Caco-2 (cell line): ENCODE data around the gene STAT2. TPM values are rescaled to one million over a fixed set of nuclear protein-coding genes. Genes with fewer than 3 reads are reported as not detected.
"Not testable (repeated sequence)": the region's sequence is repeated elsewhere in the genome, so short reads cannot be mapped to it uniquely, and the experiment has no call there.

Experiments used
- BruUV-seq: library from RNA; stranded (reverse); fragments of 400-500 nt; replicated peaks from 2 replicates; lab custom pipeline; 2021; lab: Mats Ljungman, UMichigan
- CTCF ChIA-PET: fragments of 300-600 bp; sonication (Branson Sonifier 250); formaldehyde crosslinking; loops from one replicate; lab custom pipeline; 2022; ENCODE audit warnings: antibody characterized with exemption; lab: Charles Lee
- POLR2A ChIA-PET: fragments of 300-600 bp; sonication (Branson Sonifier 250); formaldehyde crosslinking; loops from one replicate; lab custom pipeline; 2022; ENCODE audit warnings: antibody characterized with exemption; lab: Charles Lee
- DNase-seq, 2 experiments: peaks; one replicate each; pipeline versions ENCODE4 v3.0.0 to v3.0.0-alpha.2; 2020 to 2022
- H3K27me3 ChIP-seq: replicated peaks from 2 replicates; pipeline ENCODE4 v1.6.0; 2011; ENCODE audit warnings: low read length; ENCODE audit not compliant: control insufficient read depth, insufficient read depth
- H3K36me3 ChIP-seq: 2 replicates; pipeline ENCODE4 v1.5.1; 2011; ENCODE audit warnings: low read length; ENCODE audit not compliant: control insufficient read depth, insufficient read depth
- H3K4me1 ChIP-seq: fragments of 250-450 bp; sonication (Bioruptor Pico); 2 replicates; pipeline ENCODE4 v1.5.1; 2020; ENCODE audit warnings: mild to moderate bottlenecking
- H3K4me3 ChIP-seq: 2 replicates; pipeline ENCODE4 v1.5.1; 2011; ENCODE audit warnings: low read depth, mild to moderate bottlenecking, control low read depth, low read length
- H3K9me3 ChIP-seq: fragments of 250-450 bp; sonication (Bioruptor Pico); 2 replicates; pipeline ENCODE4 v1.5.1; 2020; ENCODE audit warnings: mild to moderate bottlenecking, moderate library complexity
- H3K27ac Mint-ChIP-seq: one replicate; pipeline ENCODE4 v1.8.0; 2022; ENCODE audit warnings: mixed read lengths; ENCODE audit not compliant: unreplicated experiment
- H3K27me3 Mint-ChIP-seq: one replicate; pipeline ENCODE4 v1.8.0; 2022; ENCODE audit warnings: mixed read lengths; ENCODE audit not compliant: insufficient read depth, unreplicated experiment
- H3K36me3 Mint-ChIP-seq: one replicate; pipeline ENCODE4 v1.8.0; 2022; ENCODE audit warnings: mild to moderate bottlenecking, mixed read lengths; ENCODE audit not compliant: insufficient read depth, unreplicated experiment
- H3K4me1 Mint-ChIP-seq: one replicate; pipeline ENCODE4 v1.8.0; 2022; ENCODE audit warnings: low read depth, mixed read lengths; ENCODE audit not compliant: unreplicated experiment
- H3K4me3 Mint-ChIP-seq: one replicate; pipeline ENCODE4 v1.8.0; 2022; ENCODE audit warnings: mild to moderate bottlenecking, moderate library complexity, mixed read lengths; ENCODE audit not compliant: unreplicated experiment
- H3K9me3 Mint-ChIP-seq: one replicate; pipeline ENCODE4 v1.8.0; 2022; ENCODE audit warnings: mixed read lengths; ENCODE audit not compliant: unreplicated experiment
- CTCF ChIP-seq, 2 experiments: fragments of 200-600 bp in 1 of 2; IDR thresholded peaks; 1 replicate in 1 of 2; 2 replicates in 1 of 2; pipeline versions ENCODE4 v1.5.1 to v1.8.0; 2011 to 2022; ENCODE audit warnings: antibody characterized with exemption in 1 of 2, control low read depth in 1 of 2, inconsistent platforms in 1 of 2, low read depth in 1 of 2, low read length in 1 of 2, mild to moderate bottlenecking in 1 of 2, moderate library complexity in 1 of 2; ENCODE audit not compliant: insufficient read depth in 1 of 2, severe bottlenecking in 1 of 2, unreplicated experiment in 1 of 2
- intact Hi-C: fragments of 100-400 bp; cut with micrococcal nuclease; formaldehyde crosslinking; loops from one replicate; pipeline ENCODE4 v1.10.0; 2022; ENCODE audit not compliant: unreplicated experiment
- total RNA-seq: library from RNA; stranded (reverse); gene quantifications from 2 replicates; pipeline ENCODE4 v1.2.3, GENCODE V29; 2022

The STAT2 gene
- total RNA-seq, 1 experiment from 2014 or later, result 76.7 TPM

GRCh38 chr12:56337753-56338251 lies 22.1 kb downstream of the STAT2 start:
- H3K27me3 ChIP-seq, result no peaks in the 10 kb centered on the region
- H3K27ac Mint-ChIP-seq, result no peak overlapping the region
- peaks cover 2% of the 10 kb centered on the region for H3K36me3 ChIP-seq
- no peaks in the 10 kb centered on the region for H3K9me3 ChIP-seq
- ChIA-PET POLR2A (no interaction called here), CTCF (interaction anchor here (1.8 kb wide), 1 partner anchor 22 kb away, joined by 4 read pairs; the partner anchor contains the start of gene CNPY2)
- intact Hi-C loops, result no loop called here
- peaks cover 13% of the 10 kb centered on the region for H3K36me3 Mint-ChIP-seq
- no peaks in the 10 kb centered on the region for H3K27me3 Mint-ChIP-seq
- H3K4me1 ChIP-seq, result peaks cover 12% of the 10 kb centered on the region
- H3K4me3 ChIP-seq, result no peak overlapping the region
- no peak for DNase-seq
- no peaks in the 10 kb centered on the region for H3K9me3 Mint-ChIP-seq
- peaks cover 8% of the 10 kb centered on the region for H3K4me1 Mint-ChIP-seq
- no TSS peak for BruUV-seq
- no peak for TF ChIP-seq CTCF (IDR thresholded peaks at IDR 0.05; ENCODE audit: insufficient read depth in 1 of 2, low read depth in 1 of 2, low read length in 1 of 2, severe bottlenecking in 1 of 2, unreplicated experiment in 1 of 2)
- no peak overlapping the region for H3K4me3 Mint-ChIP-seq

DNA sequence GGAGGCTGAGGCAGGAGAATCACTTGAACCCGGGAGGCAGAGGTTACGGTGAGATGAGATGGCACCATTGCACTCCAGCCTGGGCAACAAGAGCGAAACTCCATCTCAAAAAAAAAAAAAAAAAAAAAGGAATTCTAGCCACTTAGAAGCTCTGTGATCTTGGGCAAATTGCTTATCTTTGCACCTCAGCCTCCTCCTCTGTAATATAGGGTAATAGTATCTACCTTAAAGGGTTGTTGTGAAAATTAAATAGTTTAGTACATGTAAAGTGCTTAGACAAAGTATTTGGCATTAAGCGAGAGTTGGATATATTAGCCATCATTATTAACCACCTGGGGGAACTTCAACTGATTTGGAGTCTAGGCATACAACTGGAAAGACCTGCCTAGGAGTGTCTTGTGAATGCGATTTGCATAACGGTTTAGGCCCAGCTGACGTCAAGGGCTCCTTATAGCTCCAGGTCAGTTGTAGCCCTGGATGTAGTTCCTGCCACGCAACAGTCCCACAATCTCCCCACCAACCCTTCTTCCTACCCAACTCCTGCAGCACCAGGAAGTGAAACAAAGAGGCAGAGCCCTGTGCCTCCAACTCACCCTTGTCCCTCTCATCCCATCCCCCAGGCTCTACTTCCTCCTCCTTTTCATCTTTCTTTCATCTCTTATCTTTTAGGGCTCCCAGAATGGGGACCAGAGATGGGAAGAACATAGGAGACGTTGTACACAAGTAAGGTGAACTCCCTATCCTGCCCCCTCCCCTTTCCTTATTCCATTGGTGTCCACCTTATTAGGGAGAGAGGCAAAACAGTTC lies 23.3 kb downstream of the STAT2 start:
- H3K9me3 ChIP-seq, result no peaks in the 10 kb centered on the region
- H3K4me1 ChIP-seq, result peaks cover 14% of the 10 kb centered on the region
- Mint-ChIP-seq H3K4me1 (peaks cover 8% of the 10 kb centered on the region), H3K27me3 (no peaks in the 10 kb centered on the region), H3K27ac (peak overlapping the region; percentile 54), H3K9me3 (no peaks in the 10 kb centered on the region), H3K36me3 (peaks cover 13% of the 10 kb centered on the region), H3K4me3 (no peak overlapping the region)
- TF ChIP-seq CTCF (IDR thresholded peaks at IDR 0.05; ENCODE audit: insufficient read depth in 1 of 2, low read depth in 1 of 2, low read length in 1 of 2, severe bottlenecking in 1 of 2, unreplicated experiment in 1 of 2), result no peak
- ChIA-PET CTCF (interaction anchor here (0.6 kb wide), 2 partner anchors 127 to 1409 kb away, joined by 5 to 9 read pairs; no protein-coding TSS in a partner anchor), POLR2A (interaction anchor here (0.7 to 2.9 kb wide), 2 partner anchors 12 to 23 kb away, joined by 9 to 11 read pairs; partner anchors contain the start of gene STAT2)
- intact Hi-C loops, result no loop called here
- no peaks in the 10 kb centered on the region for H3K36me3 ChIP-seq
- DNase-seq, result no peak
- no peak overlapping the region for H3K4me3 ChIP-seq
- H3K27me3 ChIP-seq, result no peaks in the 10 kb centered on the region
- BruUV-seq, result no TSS peak

- DNase-seq, H3K9me3 Mint-ChIP-seq, H3K36me3 ChIP-seq, H3K4me3 Mint-ChIP-seq, H3K4me3 ChIP-seq, H3K27ac Mint-ChIP-seq, H3K9me3 ChIP-seq, H3K27me3 Mint-ChIP-seq, H3K27me3 ChIP-seq, intact Hi-C loops, BruUV-seq, H3K4me1 Mint-ChIP-seq: not testable (repeated sequence)
- ChIA-PET CTCF (interaction anchor here (0.6 to 0.7 kb wide), 2 partner anchors 114 to 126 kb away, joined by 4 to 9 read pairs; no protein-coding TSS in a partner anchor), POLR2A (interaction anchor here (0.7 to 2.9 kb wide), 2 partner anchors 11 to 24 kb away, joined by 9 to 11 read pairs; partner anchors contain the start of gene STAT2)
- H3K36me3 Mint-ChIP-seq, result peaks cover 13% of the 10 kb centered on the region
- peaks cover 14% of the 10 kb centered on the region for H3K4me1 ChIP-seq
These were observed 24.4 kb downstream of the STAT2 start for GRCh38 chr12:56335527-56335926.
